MCF 10A (cell line): Measurements from ENCODE around the gene VCL. TPM values are rescaled to one million over a fixed set of nuclear protein-coding genes. Genes with fewer than 3 reads are reported as not detected.

ENCODE experiments used
- BruUV-seq: library from RNA; stranded (reverse); fragments of 400-500 nt; replicated peaks from 2 replicates; lab custom pipeline; 2021; lab: Mats Ljungman, UMichigan
- CTCF ChIA-PET: fragments of 300-600 bp; sonication (Branson Sonifier 250); formaldehyde crosslinking; extraction: SDS; loops from one replicate; lab custom pipeline; 2021; ENCODE audit warnings: antibody characterized with exemption, inconsistent platforms; lab: Yijun Ruan, JAX
- POLR2A ChIA-PET: fragments of 300-600, 350-650 bp; sonication (Branson Sonifier 250); formaldehyde crosslinking; extraction: SDS; loops from one replicate; lab custom pipeline; 2020; ENCODE audit warnings: antibody characterized with exemption, inconsistent platforms; lab: Yijun Ruan, JAX
- DNase-seq: peaks from one replicate; pipeline ENCODE4 v3.0.0-alpha.2; 2018; ENCODE audit not compliant: unreplicated experiment
- H3K27ac Mint-ChIP-seq: one replicate; pipeline ENCODE4 v1.8.0; 2022; ENCODE audit warnings: mild to moderate bottlenecking, low read depth, mixed read lengths; ENCODE audit not compliant: unreplicated experiment
- H3K27me3 Mint-ChIP-seq: one replicate; pipeline ENCODE4 v1.8.0; 2022; ENCODE audit warnings: mixed read lengths; ENCODE audit not compliant: insufficient read depth, unreplicated experiment
- H3K36me3 Mint-ChIP-seq: one replicate; pipeline ENCODE4 v1.8.0; 2022; ENCODE audit warnings: mild to moderate bottlenecking, moderate library complexity, mixed read lengths; ENCODE audit not compliant: insufficient read depth, unreplicated experiment
- H3K4me1 Mint-ChIP-seq: one replicate; pipeline ENCODE4 v1.8.0; 2022; ENCODE audit warnings: mixed read lengths; ENCODE audit not compliant: insufficient read depth, unreplicated experiment
- H3K4me3 Mint-ChIP-seq: one replicate; pipeline ENCODE4 v1.8.0; 2022; ENCODE audit warnings: mild to moderate bottlenecking, moderate library complexity, mixed read lengths; ENCODE audit not compliant: unreplicated experiment
- H3K9me3 Mint-ChIP-seq: one replicate; pipeline ENCODE4 v1.8.0; 2022; ENCODE audit warnings: mixed read lengths; ENCODE audit not compliant: unreplicated experiment
- CTCF ChIP-seq: fragments of 200-600 bp; IDR thresholded peaks from one replicate; pipeline ENCODE4 v1.8.0; 2022; ENCODE audit warnings: antibody characterized with exemption, mild to moderate bottlenecking; ENCODE audit not compliant: unreplicated experiment
- intact Hi-C: fragments of 100-400 bp; cut with micrococcal nuclease; formaldehyde crosslinking; loops from 2 replicates; pipeline ENCODE4 v1.14.1; 2022
- total RNA-seq: library from RNA; stranded (reverse); gene quantifications from 2 replicates; pipeline ENCODE4 v1.2.3, GENCODE V29; 2022

The VCL gene
- total RNA-seq, 1 experiment from 2014 or later: 90.2 TPM

GRCh38 chr10:74160013-74160412 is 162.1 kb downstream of the VCL start:
- no peak for DNase-seq
- no peaks in the 10 kb centered on the region for H3K9me3 Mint-ChIP-seq
- H3K4me1 Mint-ChIP-seq: peaks cover 9% of the 10 kb centered on the region
- H3K27me3 Mint-ChIP-seq: no peaks in the 10 kb centered on the region
- intact Hi-C loops: no loop called here
- H3K36me3 Mint-ChIP-seq: peaks cover 18% of the 10 kb centered on the region
- TF ChIP-seq CTCF: no peak
- ChIA-PET POLR2A (interaction anchor here (0.8 kb wide), 1 partner anchor 16 kb away, joined by 4 read pairs; no protein-coding TSS in a partner anchor), CTCF (no interaction called here)
- no TSS peak for BruUV-seq
- no peak overlapping the region for H3K4me3 Mint-ChIP-seq
- H3K27ac Mint-ChIP-seq: no peak overlapping the region

- Mint-ChIP-seq H3K27ac (no peak overlapping the region), H3K27me3 (no peaks in the 10 kb centered on the region), H3K4me1 (no peaks in the 10 kb centered on the region), H3K9me3 (no peaks in the 10 kb centered on the region), H3K4me3 (no peak overlapping the region), H3K36me3 (peaks cover 8% of the 10 kb centered on the region)
- CTCF ChIA-PET: no interaction called here
- intact Hi-C loops: no loop called here
- POLR2A ChIA-PET: interaction anchor here (0.6 kb wide), 1 partner anchor 29 kb away, joined by 3 read pairs; no protein-coding TSS in a partner anchor
- no peak for TF ChIP-seq CTCF
- no peak for DNase-seq
- BruUV-seq: no TSS peak
These were observed 165.6 kb downstream of the VCL start for GRCh38 chr10:74163319-74164068.

- intact Hi-C loops: no loop called here
- Mint-ChIP-seq H3K4me3 (no peak overlapping the region), H3K4me1 (no peaks in the 10 kb centered on the region), H3K27me3 (no peaks in the 10 kb centered on the region), H3K27ac (no peak overlapping the region), H3K9me3 (no peaks in the 10 kb centered on the region), H3K36me3 (peaks cover 14% of the 10 kb centered on the region)
- TF ChIP-seq CTCF: no peak
- POLR2A ChIA-PET: interaction anchor here (1.2 to 2.9 kb wide), 7 partner anchors 8 to 25 kb away, joined by 4 to 12 read pairs (median 6); partner anchors contain the start of genes ADK and AP3M1
- DNase-seq: no peak
- CTCF ChIA-PET: interaction anchor here (1.3 kb wide), 1 partner anchor 8 kb away, joined by 4 read pairs; no protein-coding TSS in a partner anchor
- BruUV-seq: no TSS peak
These were observed 167.0 kb downstream of the VCL start for GRCh38 chr10:74164716-74165529.

- H3K27me3 Mint-ChIP-seq: no peaks in the 10 kb centered on the region
- POLR2A ChIA-PET: interaction anchor here (1.0 to 2.9 kb wide), 8 partner anchors 9 to 25 kb away, joined by 4 to 12 read pairs (median 6); partner anchors contain the start of genes ADK and AP3M1
These were observed 167.6 kb downstream of the VCL start for GRCh38 chr10:74165530-74165901.

More at GRCh38 chr10:74165530-74165901, 167.6 kb downstream of the VCL start:
- CTCF ChIA-PET: interaction anchor here (1.3 kb wide), 2 partner anchors 9 to 13 kb away, joined by 4 read pairs; no protein-coding TSS in a partner anchor
- DNase-seq: no peak
- Mint-ChIP-seq H3K27ac (no peak overlapping the region), H3K36me3 (peaks cover 14% of the 10 kb centered on the region), H3K4me1 (no peaks in the 10 kb centered on the region), H3K9me3 (no peaks in the 10 kb centered on the region), H3K4me3 (no peak overlapping the region)
- no TSS peak for BruUV-seq
- intact Hi-C loops: no loop called here
- no peak for TF ChIP-seq CTCF
